Activated CD8-positive, alpha-beta memory T cell treated with anti-CD3 and anti-CD28 coated beads for 48 hours (primary cell): ENCODE results near the gene MYO7B.

Experiments used
- DNase-seq, 3 experiments: peaks; one replicate each; pipeline ENCODE4 v3.0.0-alpha.2; 2020; ENCODE audit warnings: low read depth in 2 of 3, low spot score in 2 of 3

MYO7B gene

GRCh38 chr2:127608061-127609030 is 72.9 kb downstream of the MYO7B start:
- DNase-seq: no peak

GRCh38 chr2:127609031-127609751 is 73.7 kb downstream of the MYO7B start:
- DNase-seq: no peak

- no peak for DNase-seq
Observed at GRCh38 chr2:127609818-127610217, 74.3 kb downstream of the MYO7B start.

- no peak for DNase-seq
Observed at GRCh38 chr2:127610561-127610960, 75.1 kb downstream of the MYO7B start.

DNA sequence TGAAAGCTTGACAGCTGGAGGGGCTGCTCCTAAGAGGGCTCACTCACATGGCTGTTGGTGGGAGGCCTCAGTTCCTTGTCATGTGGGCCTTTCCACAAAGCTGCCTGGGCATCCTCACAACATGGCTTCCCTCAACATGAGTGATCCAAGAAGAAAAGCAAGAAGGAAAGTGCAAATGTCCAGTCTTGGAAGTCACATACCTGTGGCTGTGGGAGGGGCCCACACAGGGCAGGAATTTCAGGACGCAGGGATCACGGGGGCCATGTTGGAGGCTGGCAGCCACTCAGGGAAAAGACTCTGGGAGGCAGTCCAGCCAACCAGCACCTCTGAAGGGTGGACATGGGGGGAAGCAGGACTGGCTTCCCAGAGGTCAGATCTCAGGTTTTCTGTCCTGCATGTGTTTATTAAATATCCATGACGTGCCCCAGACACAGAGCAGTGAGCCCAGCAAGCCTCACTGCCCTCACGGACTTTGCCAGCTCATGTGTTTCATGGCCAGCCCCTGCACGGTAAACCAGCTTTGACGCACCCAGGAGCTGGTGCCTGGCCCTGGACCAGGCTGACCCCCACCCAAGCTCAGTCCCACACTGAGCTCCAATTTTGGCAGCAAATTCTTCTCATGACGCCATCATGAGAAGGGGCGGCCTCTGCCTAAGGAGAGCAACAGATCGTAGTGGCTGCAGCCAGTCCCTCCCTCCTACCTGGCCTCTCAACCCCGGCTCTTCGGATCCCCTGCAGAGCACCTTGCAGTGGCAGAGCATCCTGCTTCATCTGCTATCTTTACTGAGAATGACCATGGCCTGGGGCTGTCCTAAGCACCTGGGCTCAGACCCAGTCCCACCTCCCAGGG is 75.8 kb downstream of the MYO7B start:
- DNase-seq: no peak

GRCh38 chr2:127612111-127612822 is 76.8 kb downstream of the MYO7B start:
- no peak for DNase-seq

DNA sequence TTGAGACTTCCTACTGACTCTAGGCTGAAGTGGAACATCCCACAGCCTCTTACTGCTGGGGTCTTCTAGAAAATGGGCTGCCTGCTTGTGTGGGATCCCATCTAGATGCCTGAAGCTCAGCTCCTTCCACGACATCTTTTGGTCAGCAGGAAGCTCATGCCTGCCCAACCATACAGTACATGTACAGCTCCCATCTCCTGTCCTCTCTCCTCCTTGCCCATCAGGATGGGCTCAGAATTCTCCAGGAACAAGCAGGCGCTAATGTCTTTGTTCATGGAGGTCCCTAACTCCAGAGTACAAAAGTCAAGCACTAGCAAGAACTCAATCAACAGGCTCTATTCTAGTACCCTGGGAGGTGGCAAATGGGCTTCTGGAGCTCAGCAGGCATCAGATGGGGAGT is 78.8 kb downstream of the MYO7B start:
- no peak for DNase-seq

- no peak for DNase-seq
Observed at GRCh38 chr2:127614731-127615130, 79.2 kb downstream of the MYO7B start.

- no peak for DNase-seq
Observed at GRCh38 chr2:127615511-127616166, 80.2 kb downstream of the MYO7B start.

- DNase-seq: no peak
Observed at GRCh38 chr2:127618551-127619202, 83.2 kb downstream of the MYO7B start.

GRCh38 chr2:127619203-127619590 is 83.7 kb downstream of the MYO7B start:
- DNase-seq: no peak

DNA sequence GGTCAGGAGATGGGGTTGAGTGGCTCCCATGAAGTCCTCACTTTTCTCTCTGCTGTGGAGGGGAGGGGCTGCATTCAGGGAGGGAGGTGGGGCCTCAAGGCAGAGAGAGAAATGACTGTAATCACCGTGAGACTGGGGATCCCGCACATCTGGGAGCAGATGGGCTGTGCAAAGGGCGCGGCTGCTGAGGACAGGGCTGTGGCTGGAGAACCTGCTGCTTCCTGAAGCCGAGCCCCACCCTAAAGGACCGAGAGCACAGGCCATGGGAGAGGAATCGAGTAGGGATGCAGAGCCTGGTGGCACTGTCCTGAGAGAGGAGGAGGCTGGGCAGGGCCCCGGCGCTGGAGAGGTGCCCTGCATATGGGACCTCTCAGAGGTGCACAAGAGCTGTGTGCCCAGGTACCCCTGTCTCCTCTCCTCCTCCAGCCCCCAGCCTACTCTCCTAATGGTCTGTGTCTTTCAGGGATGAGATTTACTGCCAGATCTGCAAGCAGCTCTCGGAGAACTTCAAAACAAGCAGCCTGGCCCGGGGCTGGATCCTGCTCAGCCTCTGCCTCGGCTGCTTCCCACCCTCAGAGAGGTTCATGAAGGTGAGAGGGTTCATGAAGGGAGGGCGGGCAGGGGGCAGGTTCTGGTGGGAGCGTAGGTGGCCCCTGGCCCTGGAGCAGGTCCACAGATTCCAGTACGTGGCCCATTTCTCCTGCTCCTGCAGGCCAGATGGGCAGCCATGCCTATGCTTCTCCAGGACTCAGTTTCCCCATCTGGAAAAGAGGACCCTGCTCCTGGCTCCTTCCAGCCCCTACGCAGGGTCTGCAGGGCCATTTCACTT is 84.6 kb downstream of the MYO7B start:
- no peak for DNase-seq

DNA sequence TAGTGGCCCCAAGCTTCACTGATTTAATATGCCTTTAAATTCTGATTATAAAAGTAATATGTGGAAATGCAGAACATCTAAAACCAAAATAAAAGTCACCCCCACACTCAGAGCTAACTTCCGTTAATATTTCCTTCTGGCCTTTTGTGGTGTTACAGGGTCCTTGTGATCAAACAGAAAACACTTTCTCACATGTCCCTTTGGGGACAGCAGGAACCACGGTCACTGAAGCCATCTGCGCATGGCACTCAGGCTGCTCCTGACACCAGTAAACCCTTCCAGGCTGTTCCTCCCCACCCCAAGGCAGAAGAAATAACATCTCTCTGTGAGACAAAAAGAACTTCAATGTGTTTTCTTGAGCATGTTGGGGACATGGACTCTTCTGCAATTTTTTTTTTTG is 85.4 kb downstream of the MYO7B start:
- DNase-seq: no peak

DNA sequence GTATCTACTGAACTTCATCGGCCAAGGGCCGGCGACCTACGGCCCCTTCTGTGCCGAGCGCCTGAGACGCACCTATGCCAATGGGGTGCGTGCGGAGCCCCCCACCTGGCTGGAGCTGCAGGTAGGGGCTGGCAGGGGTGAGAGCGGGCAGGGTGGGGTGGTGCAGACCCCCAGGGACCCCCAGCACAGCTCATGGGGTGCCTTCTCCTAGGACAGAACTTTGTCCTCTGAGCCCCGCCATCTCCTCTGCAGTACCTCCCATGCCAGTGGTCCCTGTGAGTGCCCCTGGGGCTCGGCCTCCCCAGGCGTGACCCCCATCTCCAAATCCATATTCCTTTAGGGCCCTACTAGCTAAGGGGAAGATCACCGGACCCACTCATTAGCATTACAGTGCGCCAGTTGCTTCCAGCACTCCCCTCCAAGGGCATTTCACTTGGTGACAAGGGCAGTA is 86.5 kb downstream of the MYO7B start:
- DNase-seq: no peak

DNA sequence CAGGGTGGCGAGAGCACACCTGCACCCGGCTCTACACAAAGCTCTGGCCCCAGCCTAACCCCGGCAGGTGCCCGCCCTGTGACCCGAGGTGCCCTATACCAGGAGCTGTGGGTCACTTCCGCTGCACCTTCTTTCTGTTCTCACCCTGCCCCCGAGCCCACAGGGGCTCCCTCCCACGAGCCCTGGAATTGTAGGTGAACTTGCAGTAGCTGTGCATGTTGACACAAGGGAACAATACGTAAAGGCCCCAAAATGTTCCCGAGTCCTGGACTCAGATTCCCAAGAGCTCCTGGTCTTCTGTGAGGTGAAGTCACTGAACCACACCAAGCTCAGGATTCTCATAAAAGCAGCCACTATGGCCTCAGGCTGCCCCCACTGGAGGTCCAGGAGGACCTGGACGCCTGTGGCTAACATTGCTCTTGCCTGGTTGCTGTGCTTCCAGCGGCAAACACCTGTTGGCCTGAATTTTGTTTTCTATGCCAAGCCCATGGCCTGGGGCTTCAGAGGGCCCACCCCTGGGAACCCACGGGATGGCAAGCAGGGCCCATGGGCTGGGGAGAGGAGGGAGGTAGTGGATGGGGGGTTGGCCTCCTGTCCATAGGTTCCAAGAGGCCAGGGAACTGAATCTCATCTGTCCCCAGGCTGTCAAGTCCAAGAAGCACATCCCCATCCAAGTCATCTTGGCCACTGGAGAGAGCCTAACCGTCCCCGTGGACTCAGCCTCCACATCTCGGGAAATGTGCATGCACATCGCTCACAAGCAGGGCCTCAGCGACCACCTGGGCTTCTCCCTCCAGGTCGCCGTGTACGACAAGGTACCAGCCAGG is 87.3 kb downstream of the MYO7B start:
- DNase-seq: no peak

DNA sequence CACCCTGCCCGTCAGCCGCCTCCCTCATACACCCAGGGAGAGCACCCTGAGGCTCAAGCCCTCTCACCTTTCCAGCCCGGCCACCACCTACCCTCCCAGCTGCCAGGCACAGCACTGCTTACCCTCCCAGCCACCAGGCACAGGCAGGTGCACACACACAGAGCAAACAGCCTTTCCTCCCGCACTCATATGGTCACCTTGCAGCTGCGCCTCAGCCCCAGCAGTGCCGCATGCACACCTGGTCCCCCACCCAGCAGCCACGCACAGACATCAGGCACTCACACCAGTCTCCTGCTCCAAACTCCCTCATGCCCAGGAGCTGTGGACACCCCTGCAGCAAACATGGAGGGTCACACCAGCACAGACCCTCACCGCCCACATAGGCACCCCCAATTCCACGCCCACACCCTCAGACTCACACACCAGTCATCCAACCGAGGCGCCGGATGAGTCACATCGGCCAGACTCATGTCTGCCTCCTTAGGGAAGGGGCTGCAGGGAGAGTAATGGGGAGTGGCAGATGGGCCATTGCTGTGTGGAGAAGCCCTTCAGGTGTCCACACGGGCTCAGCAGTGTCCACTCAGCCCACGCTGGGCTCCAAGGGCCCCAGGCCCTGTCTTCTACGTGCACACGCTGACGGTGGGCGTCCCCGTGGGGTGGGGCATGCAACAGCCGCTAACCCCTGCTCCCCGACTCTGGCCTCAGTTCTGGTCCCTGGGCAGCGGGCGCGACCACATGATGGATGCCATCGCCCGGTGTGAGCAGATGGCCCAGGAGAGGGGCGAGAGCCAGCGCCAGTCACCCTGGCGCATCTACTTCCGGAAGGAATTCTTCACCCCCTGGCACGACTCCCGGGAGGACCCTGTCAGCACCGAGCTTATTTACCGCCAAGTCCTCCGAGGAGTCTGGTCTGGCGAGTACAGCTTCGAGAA is 88.2 kb downstream of the MYO7B start:
- DNase-seq: no peak

GRCh38 chr2:127624320-127624755 is 88.9 kb downstream of the MYO7B start:
- DNase-seq: no peak
